ENCODE measurements around the gene FTH1. TPM values are rescaled to one million over a fixed set of nuclear protein-coding genes. Genes with fewer than 3 reads are reported as not detected.
A peak's percentile ranks its signal among the peaks of the same experiment; 100 is the strongest.

The FTH1 gene
- total and polyA plus RNA-seq, 2 of the 4 experiments (the other 2 are of a cell fraction) = 344 to 2,516 TPM

DNA sequence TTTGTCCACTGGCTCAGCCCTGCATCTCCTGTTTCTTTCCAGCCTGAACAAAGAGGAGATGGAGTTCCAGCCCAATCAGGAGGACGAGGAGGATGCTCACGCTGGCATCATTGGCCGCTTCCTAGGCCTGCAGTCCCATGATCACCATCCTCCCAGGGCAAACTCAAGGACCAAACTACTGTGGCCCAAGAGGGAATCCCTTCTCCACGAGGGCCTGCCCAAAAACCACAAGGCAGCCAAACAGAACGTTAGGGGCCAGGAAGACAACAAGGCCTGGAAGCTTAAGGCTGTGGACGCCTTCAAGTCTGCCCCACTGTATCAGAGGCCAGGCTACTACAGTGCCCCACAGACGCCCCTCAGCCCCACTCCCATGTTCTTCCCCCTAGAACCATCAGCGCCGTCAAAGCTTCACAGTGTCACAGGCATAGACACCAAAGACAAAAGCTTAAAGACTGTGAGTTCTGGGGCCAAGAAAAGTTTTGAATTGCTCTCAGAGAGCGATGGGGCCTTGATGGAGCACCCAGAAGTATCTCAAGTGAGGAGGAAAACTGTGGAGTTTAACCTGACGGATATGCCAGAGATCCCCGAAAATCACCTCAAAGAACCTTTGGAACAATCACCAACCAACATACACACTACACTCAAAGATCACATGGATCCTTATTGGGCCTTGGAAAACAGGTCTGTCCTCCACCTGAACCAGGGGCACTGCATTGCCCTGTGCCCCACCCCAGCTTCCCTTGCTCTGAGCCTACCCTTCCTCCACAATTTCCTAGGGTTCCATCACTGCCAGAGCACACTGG is 5.0 kb downstream of the FTH1 start:
- Histone ChIP-seq H3K9me3 (ENCODE audit: control insufficient read depth, insufficient read depth, low read length) (no peaks in the 10 kb centered on the region), H3K9ac (ENCODE audit: low read depth, low read length) (no peak overlapping the region), H4K20me1 (ENCODE audit: insufficient read depth, low read length) (peaks cover 61% of the 10 kb centered on the region), H2AK9ac (replicated peaks; ENCODE audit: low read depth, low read length, poor library complexity) (peak overlapping the region; percentile 37), H3K27me3 (ENCODE audit: control insufficient read depth, insufficient read depth, low read length) (no peaks in the 10 kb centered on the region), H3K4me1 (ENCODE audit: control insufficient read depth, insufficient read depth, low read length) (peaks cover 8% of the 10 kb centered on the region; the same call in 1 of the 2 replicates), H3K79me1 (ENCODE audit: low read depth in 1 of 2, low read length in 2 of 2) (peaks cover 8 to 44% of the 10 kb centered on the region in 2 experiments), H3K18ac (ENCODE audit: low read depth, low read length) (no peak overlapping the region), H2AK5ac (ENCODE audit: low read depth, low read length) (0 out of 2 replicates have a peak overlapping the region, but pooled peaks have one; percentile 40), H2BK5ac (ENCODE audit: low read depth, low read length, poor library complexity, severe bottlenecking) (no peak overlapping the region), H3K36me3 (ENCODE audit: control insufficient read depth, insufficient read depth, low read length) (peaks cover 43% of the 10 kb centered on the region), H2AFZ (replicated peaks; ENCODE audit: low read length, poor library complexity) (no peak overlapping the region), H3K4me3 (ENCODE audit: insufficient read depth, low read depth, low read length) (no peak overlapping the region), H3K4me2 (ENCODE audit: low read depth, low read length) (no peak overlapping the region), H3K9me1 (ENCODE audit: insufficient read depth, low read length) (peaks cover 22% of the 10 kb centered on the region), H4K5ac (ENCODE audit: low read depth, low read length) (no peak overlapping the region), H2BK120ac (ENCODE audit: low read depth, low read length) (no peak overlapping the region), H2BK20ac (ENCODE audit: low read depth, low read length) (no peak overlapping the region), H3K14ac (replicated peaks; ENCODE audit: low read depth, low read length) (no peak overlapping the region), H4K91ac (ENCODE audit: insufficient read depth, low read depth, low read length) (no peak overlapping the region), H3K4ac (ENCODE audit: low read depth, low read length) (no peak overlapping the region), H4K8ac (ENCODE audit: low read depth in 2 of 2, low read length in 2 of 2) (no peak overlapping the region), H2BK15ac (ENCODE audit: low read depth, low read length) (no peak overlapping the region; the same call in 2 of the 3 replicates), H3K56ac (ENCODE audit: extremely low read depth, insufficient read depth, low read length) (no peak overlapping the region), H3K27ac (ENCODE audit: insufficient read depth, low read length) (no peak overlapping the region), H3K23ac (ENCODE audit: low read depth, low read length) (no peak overlapping the region)
- BruUV-seq (replicated peaks) = no TSS peak
- ATAC-seq (ENCODE audit: low read depth) = peak; percentile 2
- intact Hi-C loops (cut with micrococcal nuclease) (loop anchor here (2.0 kb wide), 1 partner anchor 120 kb away; no protein-coding TSS in a partner anchor), dilution Hi-C loops (cut with HindIII; ENCODE audit: low sequenced_read_pairs, unreplicated experiment) (no loop called here), in situ Hi-C loops (cut with MboI; ENCODE audit: low sequenced_read_pairs) (loop anchor here (10.0 kb wide), 1 partner anchor 62 kb away; no protein-coding TSS in a partner anchor)
- ChIA-PET POLR2A (ENCODE audit: unreplicated experiment) (interaction anchor here (0.6 kb wide), 1 partner anchor 126 kb away, joined by 3 read pairs; no protein-coding TSS in a partner anchor), CTCF (interaction anchor here (3.9 kb wide), 1 partner anchor 119 kb away, joined by 17 read pairs; no protein-coding TSS in a partner anchor)
- TF ChIP-seq MAZ (IDR thresholded peaks at IDR 0.05; ENCODE audit: borderline replicate concordance, low read depth, low read length) = no peak
- no peak for TF ChIP-seq CEBPB (IDR thresholded peaks at IDR 0.05; ENCODE audit: low read depth, low read length)
- TF ChIP-seq POLR2A (IDR thresholded peaks at IDR 0.05; ENCODE audit: low read depth, low read length) = no peak
- no peak for TF ChIP-seq RFX5 (IDR thresholded peaks at IDR 0.05; ENCODE audit: low read depth, low read length)
- TF ChIP-seq MAFK (IDR thresholded peaks at IDR 0.05; ENCODE audit: low read depth, low read length) = no peak
- TF ChIP-seq NFE2L2 (IDR thresholded peaks at IDR 0.05; ENCODE audit: low read depth, low read length) = no peak
- no peak for TF ChIP-seq BHLHE40 (IDR thresholded peaks at IDR 0.05; ENCODE audit: low read depth, low read length)
- no peak for TF ChIP-seq RAD21 (IDR thresholded peaks at IDR 0.05; ENCODE audit: low read length)
- no peak for TF ChIP-seq MXI1 (IDR thresholded peaks at IDR 0.05; ENCODE audit: borderline replicate concordance, low read depth, low read length)
- 90% methylated on average over 2 of the region's 12 CpGs; no CpG with 5 or more reads in 1 of the 2 experiments for WGBS, 2 experiments (ENCODE audit: extremely low coverage in 2 of 2, insufficient read length in 1 of 2)
- no peak for DNase-seq

All from IMR-90 (cell line).